Osteocyte (in vitro differentiated cells): Measurements from ENCODE around the gene GPR158. TPM values are rescaled to one million over a fixed set of nuclear protein-coding genes. Genes with fewer than 3 reads are reported as not detected.

Experiments used
- DNase-seq: peaks from one replicate; pipeline ENCODE4 v3.0.0; 2021; ENCODE audit warnings: mixed read lengths; ENCODE audit not compliant: unreplicated experiment; ENCODE audit errors: extremely low spot score
- H3K27ac Mint-ChIP-seq: one replicate; pipeline ENCODE4 v1.8.0; 2021; ENCODE audit warnings: mild to moderate bottlenecking, mixed read lengths; ENCODE audit not compliant: unreplicated experiment
- H3K27me3 Mint-ChIP-seq: one replicate; pipeline ENCODE4 v1.8.0; 2021; ENCODE audit warnings: mixed read lengths; ENCODE audit not compliant: unreplicated experiment
- H3K36me3 Mint-ChIP-seq: one replicate; pipeline ENCODE4 v1.8.0; 2021; ENCODE audit warnings: mixed read lengths; ENCODE audit not compliant: unreplicated experiment
- H3K4me1 Mint-ChIP-seq: one replicate; pipeline ENCODE4 v1.8.0; 2021; ENCODE audit warnings: mixed read lengths; ENCODE audit not compliant: unreplicated experiment
- H3K4me3 Mint-ChIP-seq: one replicate; pipeline ENCODE4 v1.8.0; 2021; ENCODE audit warnings: mild to moderate bottlenecking, moderate library complexity, mixed read lengths; ENCODE audit not compliant: unreplicated experiment
- H3K9me3 Mint-ChIP-seq: one replicate; pipeline ENCODE4 v1.8.0; 2021; ENCODE audit warnings: mixed read lengths; ENCODE audit not compliant: unreplicated experiment
- total RNA-seq: library from RNA; stranded (reverse); gene quantifications from 2 replicates; pipeline ENCODE4 v1.2.1, GENCODE V29; 2021
- TF ChIP-seq, protein P1 (sequence below): fragments of 200-600 bp; sonication (generic); IDR thresholded peaks from 2 replicates; pipeline ENCODE4 v1.5.0; 2021; ENCODE audit warnings: antibody characterized with exemption, mild to moderate bottlenecking, moderate library complexity

The GPR158 gene
- total RNA-seq, 1 donor from 2014 or later, result 0.19 TPM

GRCh38 chr10:25175527-25176420 is 973 bp downstream of the GPR158 start:
- no peak for DNase-seq
- Mint-ChIP-seq H3K4me1 (peaks cover 13% of the 10 kb centered on the region), H3K27me3 (peaks cover 42% of the 10 kb centered on the region), H3K36me3 (no peaks in the 10 kb centered on the region), H3K9me3 (peaks cover 6% of the 10 kb centered on the region), H3K4me3 (peak overlapping the region; percentile 38), H3K27ac (no peak overlapping the region)
- TF ChIP-seq, protein P1, sequence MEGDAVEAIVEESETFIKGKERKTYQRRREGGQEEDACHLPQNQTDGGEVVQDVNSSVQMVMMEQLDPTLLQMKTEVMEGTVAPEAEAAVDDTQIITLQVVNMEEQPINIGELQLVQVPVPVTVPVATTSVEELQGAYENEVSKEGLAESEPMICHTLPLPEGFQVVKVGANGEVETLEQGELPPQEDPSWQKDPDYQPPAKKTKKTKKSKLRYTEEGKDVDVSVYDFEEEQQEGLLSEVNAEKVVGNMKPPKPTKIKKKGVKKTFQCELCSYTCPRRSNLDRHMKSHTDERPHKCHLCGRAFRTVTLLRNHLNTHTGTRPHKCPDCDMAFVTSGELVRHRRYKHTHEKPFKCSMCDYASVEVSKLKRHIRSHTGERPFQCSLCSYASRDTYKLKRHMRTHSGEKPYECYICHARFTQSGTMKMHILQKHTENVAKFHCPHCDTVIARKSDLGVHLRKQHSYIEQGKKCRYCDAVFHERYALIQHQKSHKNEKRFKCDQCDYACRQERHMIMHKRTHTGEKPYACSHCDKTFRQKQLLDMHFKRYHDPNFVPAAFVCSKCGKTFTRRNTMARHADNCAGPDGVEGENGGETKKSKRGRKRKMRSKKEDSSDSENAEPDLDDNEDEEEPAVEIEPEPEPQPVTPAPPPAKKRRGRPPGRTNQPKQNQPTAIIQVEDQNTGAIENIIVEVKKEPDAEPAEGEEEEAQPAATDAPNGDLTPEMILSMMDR, result no peak

DNA sequence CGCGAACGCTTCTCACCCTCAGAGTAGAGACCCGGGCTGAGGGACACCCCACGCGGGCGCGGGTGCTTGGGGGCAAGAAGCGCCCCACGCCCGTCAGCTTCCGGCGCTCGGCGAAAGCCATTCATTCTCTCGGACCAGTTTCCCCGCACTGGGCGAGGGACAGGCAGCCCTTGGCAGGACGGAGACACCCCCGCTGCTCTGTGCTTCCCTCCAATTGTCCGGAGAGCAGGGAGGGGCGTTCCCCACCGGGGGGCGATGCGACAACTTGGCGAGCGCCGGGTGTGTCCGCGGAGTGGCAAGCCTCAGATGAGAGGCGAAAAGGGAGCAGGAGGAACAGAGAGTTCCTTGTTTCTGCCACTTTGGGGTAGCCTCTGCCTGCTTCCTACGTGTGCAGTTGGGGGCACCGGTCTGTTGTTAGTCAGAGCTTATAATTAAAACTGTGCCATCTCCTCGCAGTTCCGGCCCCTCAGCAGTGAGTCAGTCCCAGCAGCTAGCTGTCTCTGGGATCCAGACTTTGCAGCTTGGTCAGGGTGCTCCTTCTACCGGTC is 1.7 kb downstream of the GPR158 start:
- Mint-ChIP-seq H3K4me3 (peak overlapping the region; percentile 45), H3K27me3 (peaks cover 42% of the 10 kb centered on the region), H3K9me3 (peaks cover 6% of the 10 kb centered on the region), H3K27ac (no peak overlapping the region), H3K36me3 (no peaks in the 10 kb centered on the region), H3K4me1 (peaks cover 13% of the 10 kb centered on the region)
- TF ChIP-seq, protein P1, result no peak
- no peak for DNase-seq

GRCh38 chr10:25177093-25177753 is 2.4 kb downstream of the GPR158 start:
- DNase-seq, result no peak
- Mint-ChIP-seq H3K36me3 (no peaks in the 10 kb centered on the region), H3K27ac (no peak overlapping the region), H3K4me3 (peak overlapping the region; percentile 45), H3K9me3 (peaks cover 6% of the 10 kb centered on the region), H3K27me3 (peaks cover 42% of the 10 kb centered on the region), H3K4me1 (peaks cover 13% of the 10 kb centered on the region)
- TF ChIP-seq, protein P1, result no peak

- Mint-ChIP-seq H3K27me3 (peaks cover 42% of the 10 kb centered on the region), H3K4me3 (no peak overlapping the region), H3K9me3 (peaks cover 6% of the 10 kb centered on the region), H3K4me1 (peaks cover 13% of the 10 kb centered on the region), H3K27ac (no peak overlapping the region), H3K36me3 (no peaks in the 10 kb centered on the region)
- no peak for DNase-seq
- TF ChIP-seq, protein P1, result no peak
Observed at GRCh38 chr10:25177754-25178135, 2.9 kb downstream of the GPR158 start.

DNA sequence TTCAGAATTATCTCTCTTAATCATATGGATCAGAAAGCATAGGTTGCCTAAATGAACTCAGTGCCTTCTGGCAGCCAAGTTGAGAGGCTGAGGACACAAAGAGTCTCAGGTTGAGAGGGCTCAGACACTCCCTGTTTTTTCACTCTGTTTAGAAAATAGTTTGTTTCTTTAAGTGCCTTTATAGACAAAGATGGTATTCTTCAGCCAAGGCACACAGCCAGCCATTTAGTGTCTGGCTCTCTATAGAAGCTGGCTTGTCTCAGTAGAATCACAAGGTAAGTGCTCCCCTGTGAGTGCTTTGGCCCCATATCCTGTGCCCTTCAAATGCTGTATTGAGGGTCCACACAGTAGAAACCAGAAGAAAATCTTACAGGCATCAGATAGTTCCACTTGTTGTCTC is 3.6 kb downstream of the GPR158 start:
- no peak overlapping the region for H3K27ac Mint-ChIP-seq
- DNase-seq, result no peak
- peaks cover 13% of the 10 kb centered on the region for H3K4me1 Mint-ChIP-seq
- H3K9me3 Mint-ChIP-seq, result peaks cover 6% of the 10 kb centered on the region
- TF ChIP-seq, protein P1, result no peak
- peaks cover 42% of the 10 kb centered on the region for H3K27me3 Mint-ChIP-seq
- H3K36me3 Mint-ChIP-seq, result no peaks in the 10 kb centered on the region
- no peak overlapping the region for H3K4me3 Mint-ChIP-seq
